ENCODE results near the gene TXLNA. TPM values are rescaled to one million over a fixed set of nuclear protein-coding genes. Genes with fewer than 3 reads are reported as not detected.

TXLNA gene
- total and polyA plus RNA-seq, 2 experiments from 2014 or later = 15.2 to 52.1 TPM

DNA sequence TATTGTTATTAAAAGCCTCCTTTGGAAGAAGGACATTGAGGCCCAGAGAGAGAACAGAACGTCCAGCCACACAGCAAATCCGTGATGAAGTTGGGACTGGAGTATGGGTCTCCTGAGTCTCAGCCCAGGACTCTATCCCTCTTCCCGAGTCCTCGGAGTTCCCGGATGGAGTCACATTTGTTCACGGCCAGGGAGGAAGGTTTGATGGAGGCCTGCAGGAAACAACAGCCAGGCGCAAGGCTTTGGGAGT, 357 bp upstream of the TXLNA start:
- H2AFZ ChIP-seq = peak overlapping the region; percentile 94
- DNase-seq (ENCODE audit: low spot score) = no peak
- Mint-ChIP-seq H3K4me3 (peak overlapping the region; percentile 95), H3K9me3 (no peaks in the 10 kb centered on the region), H3K27me3 (ENCODE audit: insufficient read depth, low read depth, poor library complexity) (peaks cover 14% of the 10 kb centered on the region), H3K36me3 (ENCODE audit: low read depth) (peaks cover 38% of the 10 kb centered on the region), H3K27ac (peak overlapping the region; percentile 89), H3K4me1 (peaks cover 36% of the 10 kb centered on the region)
- H3K4me3 ChIP-seq = peak overlapping the region; percentile 93
- peaks cover 30% of the 10 kb centered on the region for H3K4me1 ChIP-seq (ENCODE audit: insufficient read depth)
- no peaks in the 10 kb centered on the region for H3K9me2 ChIP-seq (ENCODE audit: insufficient read depth)
- peaks cover 34% of the 10 kb centered on the region for H3F3A ChIP-seq (replicated peaks; ENCODE audit: low read depth)
- H3K36me3 ChIP-seq (ENCODE audit: insufficient read depth) = peaks cover 12% of the 10 kb centered on the region
- H3K4me2 ChIP-seq = peak overlapping the region; percentile 97
- peaks cover 36% of the 10 kb centered on the region for H3K79me2 ChIP-seq (replicated peaks; ENCODE audit: insufficient read depth)
- TF ChIP-seq POLR2AphosphoS5 (IDR thresholded peaks at IDR 0.05; ENCODE audit: low read depth) (no peak), STAT1 (IDR thresholded peaks at IDR 0.05; ENCODE audit: unreplicated experiment) (no peak), NANOG (IDR thresholded peaks at IDR 0.05; ENCODE audit: borderline replicate concordance) (no peak), EZH2 (IDR thresholded peaks at IDR 0.05; ENCODE audit: low read depth, unreplicated experiment) (no peak), JUNB (IDR thresholded peaks at IDR 0.05; ENCODE audit: unreplicated experiment) (no peak), EZH2phosphoT487 (IDR thresholded peaks at IDR 0.05; ENCODE audit: unreplicated experiment) (no peak)
- TF ChIP-seq, protein P1, sequence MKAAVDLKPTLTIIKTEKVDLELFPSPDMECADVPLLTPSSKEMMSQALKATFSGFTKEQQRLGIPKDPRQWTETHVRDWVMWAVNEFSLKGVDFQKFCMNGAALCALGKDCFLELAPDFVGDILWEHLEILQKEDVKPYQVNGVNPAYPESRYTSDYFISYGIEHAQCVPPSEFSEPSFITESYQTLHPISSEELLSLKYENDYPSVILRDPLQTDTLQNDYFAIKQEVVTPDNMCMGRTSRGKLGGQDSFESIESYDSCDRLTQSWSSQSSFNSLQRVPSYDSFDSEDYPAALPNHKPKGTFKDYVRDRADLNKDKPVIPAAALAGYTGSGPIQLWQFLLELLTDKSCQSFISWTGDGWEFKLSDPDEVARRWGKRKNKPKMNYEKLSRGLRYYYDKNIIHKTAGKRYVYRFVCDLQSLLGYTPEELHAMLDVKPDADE (IDR thresholded peaks at IDR 0.05) = no peak
- peak; percentile 28 for ATAC-seq
- no peaks in the 10 kb centered on the region for H3K27me3 ChIP-seq (ENCODE audit: insufficient read depth)
- H3K27ac ChIP-seq (ENCODE audit: low read depth) = peak overlapping the region; percentile 96
- peaks cover 20% of the 10 kb centered on the region for H4K20me1 ChIP-seq (replicated peaks; ENCODE audit: insufficient read depth)

DNA sequence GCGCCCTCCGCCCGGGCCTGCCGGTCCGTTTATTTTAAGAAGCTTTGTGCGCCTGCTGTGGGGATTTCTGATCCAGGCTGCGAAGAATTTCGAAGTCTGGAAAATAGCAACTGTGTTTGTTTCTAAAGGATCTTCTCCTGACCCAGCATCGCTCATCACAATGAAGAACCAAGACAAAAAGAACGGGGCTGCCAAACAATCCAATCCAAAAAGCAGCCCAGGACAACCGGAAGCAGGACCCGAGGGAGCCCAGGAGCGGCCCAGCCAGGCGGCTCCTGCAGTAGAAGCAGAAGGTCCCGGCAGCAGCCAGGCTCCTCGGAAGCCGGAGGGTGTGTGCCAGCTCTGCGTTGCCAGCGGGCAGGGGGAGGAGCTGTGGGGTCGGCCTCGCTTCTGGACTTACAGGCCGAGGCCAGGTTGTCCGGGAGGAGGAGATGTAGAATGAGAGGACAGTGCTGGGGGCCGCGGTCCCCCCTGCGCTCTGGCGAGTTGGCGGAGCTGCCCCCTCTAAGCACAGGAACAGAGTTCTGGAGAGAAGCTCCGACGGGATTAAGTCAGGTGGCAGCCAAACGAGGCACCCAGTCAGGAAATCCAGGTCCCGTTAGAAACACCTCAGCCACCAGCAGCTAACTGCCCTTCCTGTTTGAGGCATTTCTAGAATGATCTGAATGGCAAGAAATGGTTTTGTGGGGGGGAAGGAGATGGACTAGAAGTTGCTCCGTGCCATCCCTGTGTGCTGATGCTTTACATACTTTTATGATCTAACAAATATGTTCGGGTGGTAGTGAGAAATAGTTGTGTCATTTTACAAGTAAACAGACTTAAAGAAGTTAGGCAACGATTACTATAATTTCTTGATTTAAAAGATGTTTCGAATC, 948 bp downstream of the TXLNA start:
- ATAC-seq (peak; percentile 55), DNase-seq (ENCODE audit: low spot score) (peak; percentile 70)
- peaks cover 30% of the 10 kb centered on the region for H3K4me1 ChIP-seq (ENCODE audit: insufficient read depth)
- peak overlapping the region; percentile 81; the same call in 1 of the 2 replicates for H2AFZ ChIP-seq
- H4K20me1 ChIP-seq (replicated peaks; ENCODE audit: insufficient read depth) = peaks cover 28% of the 10 kb centered on the region
- peak overlapping the region; percentile 93 for H3K4me3 ChIP-seq
- H3K9me2 ChIP-seq (ENCODE audit: insufficient read depth) = no peaks in the 10 kb centered on the region
- Mint-ChIP-seq H3K27ac (peak overlapping the region; percentile 95), H3K36me3 (ENCODE audit: low read depth) (peaks cover 50% of the 10 kb centered on the region), H3K4me3 (peak overlapping the region; percentile 95), H3K4me1 (peaks cover 38% of the 10 kb centered on the region), H3K9me3 (no peaks in the 10 kb centered on the region), H3K27me3 (ENCODE audit: insufficient read depth, low read depth, poor library complexity) (peaks cover 14% of the 10 kb centered on the region)
- peaks cover 47% of the 10 kb centered on the region for H3K79me2 ChIP-seq (replicated peaks; ENCODE audit: insufficient read depth)
- H3K4me2 ChIP-seq = peak overlapping the region; percentile 97
- peak overlapping the region; percentile 96 for H3K27ac ChIP-seq (ENCODE audit: low read depth)
- H3K27me3 ChIP-seq (ENCODE audit: insufficient read depth) = no peaks in the 10 kb centered on the region
- peaks cover 23% of the 10 kb centered on the region for H3K36me3 ChIP-seq (ENCODE audit: insufficient read depth)
- TF ChIP-seq POLR2AphosphoS5 (IDR thresholded peaks at IDR 0.05; ENCODE audit: low read depth) (no peak), EZH2phosphoT487 (IDR thresholded peaks at IDR 0.05; ENCODE audit: unreplicated experiment) (no peak), EZH2 (IDR thresholded peaks at IDR 0.05; ENCODE audit: low read depth, unreplicated experiment) (no peak)
- peaks cover 29% of the 10 kb centered on the region for H3F3A ChIP-seq (replicated peaks; ENCODE audit: low read depth)

DNA sequence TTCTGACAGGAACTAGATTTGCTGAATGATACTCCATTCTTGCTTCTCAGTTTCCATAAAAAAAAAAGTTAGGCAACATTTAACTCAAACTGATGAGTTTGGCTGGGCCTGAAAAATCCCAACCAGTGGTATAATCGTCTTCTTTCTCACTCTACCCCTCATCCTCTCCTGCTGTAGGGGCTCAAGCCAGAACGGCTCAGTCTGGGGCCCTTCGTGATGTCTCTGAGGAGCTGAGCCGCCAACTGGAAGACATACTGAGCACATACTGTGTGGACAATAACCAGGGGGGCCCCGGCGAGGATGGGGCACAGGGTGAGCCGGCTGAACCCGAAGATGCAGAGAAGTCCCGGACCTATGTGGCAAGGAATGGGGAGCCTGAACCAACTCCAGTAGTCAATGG, 1.6 kb downstream of the TXLNA start:
- ATAC-seq (no peak), DNase-seq (ENCODE audit: low spot score) (no peak)
- H3K36me3 Mint-ChIP-seq (ENCODE audit: low read depth) = peaks cover 55% of the 10 kb centered on the region
- peaks cover 30% of the 10 kb centered on the region for H3K4me1 ChIP-seq (ENCODE audit: insufficient read depth)
- peaks cover 14% of the 10 kb centered on the region for H3K27me3 Mint-ChIP-seq (ENCODE audit: insufficient read depth, low read depth, poor library complexity)
- peaks cover 29% of the 10 kb centered on the region for H3F3A ChIP-seq (replicated peaks; ENCODE audit: low read depth)
- no peaks in the 10 kb centered on the region for H3K9me2 ChIP-seq (ENCODE audit: insufficient read depth)
- TF ChIP-seq POLR2AphosphoS5 (IDR thresholded peaks at IDR 0.05; ENCODE audit: low read depth) (no peak), ZNF331 (CRISPR knock-in tag; IDR thresholded peaks at IDR 0.05; ENCODE audit: low read depth) (no peak), CREB1 (CRISPR knock-in tag; IDR thresholded peaks at IDR 0.05; ENCODE audit: low read depth) (no peak), STAT1 (IDR thresholded peaks at IDR 0.05; ENCODE audit: unreplicated experiment) (no peak)
- peak overlapping the region; percentile 93 for H3K4me3 ChIP-seq
- no peaks in the 10 kb centered on the region for H3K27me3 ChIP-seq (ENCODE audit: insufficient read depth)
- peaks cover 40% of the 10 kb centered on the region for H3K4me1 Mint-ChIP-seq
- H2AFZ ChIP-seq = no peak overlapping the region
- H3K36me3 ChIP-seq (ENCODE audit: insufficient read depth) = peaks cover 23% of the 10 kb centered on the region
- H3K4me3 Mint-ChIP-seq = peak overlapping the region; percentile 95
- H3K27ac ChIP-seq (ENCODE audit: low read depth) = no peak overlapping the region
- peak overlapping the region; percentile 88; the same call in 1 of the 2 replicates for H3K27ac Mint-ChIP-seq
- H3K79me2 ChIP-seq (replicated peaks; ENCODE audit: insufficient read depth) = peaks cover 54% of the 10 kb centered on the region
- H3K4me2 ChIP-seq = peak overlapping the region; percentile 97
- peaks cover 28% of the 10 kb centered on the region for H4K20me1 ChIP-seq (replicated peaks; ENCODE audit: insufficient read depth)
- no peaks in the 10 kb centered on the region for H3K9me3 Mint-ChIP-seq

All from GM23338 (cell line).